ENCODE results near the gene AFDN. TPM values are rescaled to one million over a fixed set of nuclear protein-coding genes. Genes with fewer than 3 reads are reported as not detected.

The AFDN gene
- total RNA-seq, 2 experiments from 2014 or later = 29.9 to 37.7 TPM

DNA sequence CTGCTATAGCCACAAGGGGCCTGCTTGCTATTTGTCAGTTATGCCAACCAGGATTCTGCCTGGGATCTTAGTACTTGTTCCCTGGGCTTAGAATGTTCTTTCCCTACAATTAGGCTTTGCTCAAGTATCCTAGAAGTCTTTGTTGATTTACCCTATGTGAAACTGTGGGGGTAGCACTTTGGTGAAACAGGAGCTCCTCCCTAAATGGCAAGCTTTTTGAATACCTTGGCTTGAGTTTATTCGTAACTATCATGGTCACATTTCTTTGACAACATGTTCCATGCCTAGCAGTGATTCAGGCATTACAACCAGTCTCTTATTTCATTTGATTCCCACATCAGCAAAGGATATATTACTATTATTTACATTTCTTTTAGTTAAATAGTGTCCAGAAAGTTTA lies 21.2 kb downstream of the AFDN start:
- POLR2A ChIA-PET = no interaction called here
- Mint-ChIP-seq H3K36me3 (peaks cover 5% of the 10 kb centered on the region), H3K27ac (no peak overlapping the region), H3K9me3 (peaks cover under 1% of the 10 kb centered on the region), H3K4me3 (no peak overlapping the region), H3K27me3 (peaks cover 20% of the 10 kb centered on the region), H3K4me1 (peaks cover 3% of the 10 kb centered on the region)
- no peak for ATAC-seq (ENCODE audit: low read depth)
- no peak for DNase-seq

GRCh38 chr6:167848783-167849182 lies 22.1 kb downstream of the AFDN start:
- Mint-ChIP-seq H3K27me3 (peaks cover 17% of the 10 kb centered on the region), H3K27ac (no peak overlapping the region), H3K36me3 (peaks cover 5% of the 10 kb centered on the region), H3K9me3 (peaks cover 1% of the 10 kb centered on the region), H3K4me1 (peaks cover 3% of the 10 kb centered on the region), H3K4me3 (no peak overlapping the region)
- POLR2A ChIA-PET = no interaction called here
- ATAC-seq (ENCODE audit: low read depth) = no peak
- no peak for DNase-seq

DNA sequence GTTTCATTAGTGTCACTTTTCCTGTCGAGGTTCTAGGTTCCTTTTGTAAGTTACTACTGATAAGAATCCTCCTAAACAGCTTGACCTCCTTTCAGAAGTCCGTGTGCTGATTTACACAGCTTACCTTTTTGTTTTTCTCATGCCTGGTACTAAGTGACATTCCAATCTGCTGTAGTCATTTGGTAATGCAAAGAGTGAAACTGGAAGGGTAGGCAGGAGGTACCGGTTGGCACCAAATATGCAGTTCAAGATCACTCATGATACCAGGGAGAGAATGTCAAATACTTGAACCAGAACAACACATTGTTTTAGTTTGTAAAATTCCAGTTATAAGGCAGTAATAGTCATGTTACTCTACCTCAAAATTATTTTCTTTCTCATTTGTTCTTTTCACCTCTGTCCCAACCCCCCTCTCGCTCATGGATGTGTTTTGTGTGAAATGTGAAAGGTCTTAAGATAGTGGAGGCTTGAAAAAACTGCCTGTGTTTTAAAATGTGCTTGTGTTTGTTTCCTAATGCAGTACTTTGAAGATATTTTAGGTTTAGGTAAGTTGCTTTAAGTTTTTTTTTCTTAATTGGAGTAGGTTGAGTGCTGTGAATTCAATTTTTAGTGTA lies 23.2 kb downstream of the AFDN start:
- Mint-ChIP-seq H3K4me1 (peaks cover 3% of the 10 kb centered on the region), H3K27ac (no peak overlapping the region), H3K27me3 (peaks cover 20% of the 10 kb centered on the region), H3K4me3 (no peak overlapping the region), H3K36me3 (peaks cover 5% of the 10 kb centered on the region), H3K9me3 (peaks cover 1% of the 10 kb centered on the region)
- ATAC-seq (ENCODE audit: low read depth) = no peak
- POLR2A ChIA-PET = no interaction called here
- no peak for DNase-seq

GRCh38 chr6:167850782-167851181 lies 24.1 kb downstream of the AFDN start:
- Mint-ChIP-seq H3K27ac (no peak overlapping the region), H3K36me3 (peaks cover 5% of the 10 kb centered on the region), H3K9me3 (peaks cover 1% of the 10 kb centered on the region), H3K27me3 (peaks cover 18% of the 10 kb centered on the region), H3K4me3 (no peak overlapping the region), H3K4me1 (peaks cover 3% of the 10 kb centered on the region)
- DNase-seq (no peak), ATAC-seq (ENCODE audit: low read depth) (no peak)
- POLR2A ChIA-PET = no interaction called here

DNA sequence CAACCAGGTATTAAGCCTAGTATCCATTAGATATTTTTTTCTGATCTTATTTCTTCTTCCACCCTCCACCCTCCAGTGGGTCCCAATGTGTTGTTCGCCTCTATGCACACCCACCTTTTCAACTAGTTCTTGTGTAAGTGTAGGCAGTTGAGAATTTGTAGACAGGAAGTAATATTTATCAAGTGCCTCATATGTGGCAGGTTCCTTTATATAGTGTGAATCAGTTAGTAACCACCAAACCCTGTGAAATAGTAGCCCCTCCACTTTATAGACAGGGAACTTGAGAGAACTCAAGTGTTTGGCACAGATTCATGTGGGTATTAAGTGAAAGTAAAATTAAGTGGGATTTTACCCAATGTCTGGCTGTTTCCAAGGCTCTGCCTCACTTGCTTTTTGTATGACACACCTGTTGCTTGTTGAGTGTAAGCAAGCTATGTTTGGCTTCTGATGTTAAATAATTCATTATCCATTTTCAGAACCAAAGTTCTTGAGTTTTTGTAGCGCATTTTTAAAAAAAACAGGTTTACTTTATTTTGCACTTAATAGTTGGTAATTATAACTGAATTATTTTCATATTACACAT lies 24.8 kb downstream of the AFDN start:
- DNase-seq (no peak), ATAC-seq (ENCODE audit: low read depth) (no peak)
- peaks cover 3% of the 10 kb centered on the region for H3K4me1 Mint-ChIP-seq
- peaks cover 18% of the 10 kb centered on the region for H3K27me3 Mint-ChIP-seq
- POLR2A ChIA-PET = no interaction called here
- no peak overlapping the region for H3K4me3 Mint-ChIP-seq
- peaks cover 1% of the 10 kb centered on the region for H3K9me3 Mint-ChIP-seq
- no peak overlapping the region for H3K27ac Mint-ChIP-seq
- H3K36me3 Mint-ChIP-seq = peaks cover 5% of the 10 kb centered on the region

- peaks cover 13% of the 10 kb centered on the region for H3K4me1 Mint-ChIP-seq
- H3K27ac Mint-ChIP-seq = no peak overlapping the region
- no peak for DNase-seq
- peaks cover 20% of the 10 kb centered on the region for H3K27me3 Mint-ChIP-seq
- no peak overlapping the region for H3K4me3 Mint-ChIP-seq
- peaks cover 3% of the 10 kb centered on the region for H3K9me3 Mint-ChIP-seq
- ATAC-seq (ENCODE audit: low read depth) = no peak
- POLR2A ChIA-PET = no interaction called here
- peaks cover 3% of the 10 kb centered on the region for H3K36me3 Mint-ChIP-seq
Observed at GRCh38 chr6:167855825-167856425, 29.2 kb downstream of the AFDN start.

DNA sequence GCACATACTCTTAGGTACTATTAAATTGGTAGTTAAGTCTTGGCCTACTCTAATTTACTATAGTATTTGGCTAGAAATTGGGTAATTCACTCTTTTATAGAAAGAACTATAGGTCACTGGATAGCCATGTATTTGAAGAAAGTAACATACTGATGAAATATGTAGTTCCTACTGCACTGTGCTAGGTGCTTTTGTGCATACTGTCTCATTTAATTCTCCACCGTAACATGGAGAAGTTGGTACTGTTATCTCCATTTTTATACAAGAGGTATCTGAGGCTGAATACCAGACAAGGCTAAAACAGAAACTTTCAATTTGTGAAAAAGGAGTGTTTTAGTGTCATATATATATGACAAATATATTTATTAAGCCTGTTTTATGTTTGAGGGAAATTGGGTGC lies 29.8 kb downstream of the AFDN start:
- ATAC-seq (ENCODE audit: low read depth) = no peak
- no peak overlapping the region for H3K4me3 Mint-ChIP-seq

GRCh38 chr6:167856999-167857660 lies 30.4 kb downstream of the AFDN start:
- H3K27ac Mint-ChIP-seq = no peak overlapping the region
- no peak overlapping the region for H3K4me3 Mint-ChIP-seq
- no peak for DNase-seq
- POLR2A ChIA-PET = no interaction called here
- ATAC-seq (ENCODE audit: low read depth) = no peak
- H3K36me3 Mint-ChIP-seq = peaks cover 2% of the 10 kb centered on the region
- H3K9me3 Mint-ChIP-seq = peaks cover 3% of the 10 kb centered on the region
- H3K4me1 Mint-ChIP-seq = peaks cover 12% of the 10 kb centered on the region
- H3K27me3 Mint-ChIP-seq = peaks cover 24% of the 10 kb centered on the region

More for the DNA sequence above, 29.8 kb downstream of the AFDN start:
- no peak for DNase-seq
- POLR2A ChIA-PET = no interaction called here
- peaks cover 19% of the 10 kb centered on the region for H3K27me3 Mint-ChIP-seq
- peaks cover 12% of the 10 kb centered on the region for H3K4me1 Mint-ChIP-seq
- peaks cover 3% of the 10 kb centered on the region for H3K9me3 Mint-ChIP-seq
- peaks cover 2% of the 10 kb centered on the region for H3K36me3 Mint-ChIP-seq
- no peak overlapping the region for H3K27ac Mint-ChIP-seq

DNA sequence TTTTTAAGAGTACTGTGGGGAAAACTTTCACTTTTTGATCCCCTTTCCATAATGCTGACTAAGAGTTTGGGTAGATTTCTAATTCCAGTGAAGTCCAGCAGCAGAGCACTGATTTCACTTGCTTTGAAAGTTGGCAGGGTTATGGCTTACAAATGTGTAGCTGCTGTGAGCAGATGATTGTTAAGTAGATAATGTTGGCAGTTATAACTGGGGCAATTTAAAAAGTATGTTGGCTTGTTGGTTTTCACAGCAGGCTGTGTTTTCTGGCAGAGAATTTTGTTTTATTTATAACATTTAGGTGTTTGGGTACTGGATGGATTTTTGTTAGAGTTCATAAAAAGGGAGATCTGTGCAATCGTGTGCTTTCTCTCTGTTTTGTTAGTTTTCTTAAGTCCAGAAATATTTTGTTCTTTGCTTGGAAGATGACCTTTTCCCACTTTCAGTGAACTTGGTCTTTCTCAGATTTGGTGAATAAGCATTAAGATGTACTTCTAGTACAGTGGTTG lies 31.4 kb downstream of the AFDN start:
- no peak for ATAC-seq (ENCODE audit: low read depth)
- Mint-ChIP-seq H3K36me3 (no peaks in the 10 kb centered on the region), H3K4me3 (no peak overlapping the region), H3K9me3 (peaks cover 2% of the 10 kb centered on the region), H3K4me1 (peaks cover 10% of the 10 kb centered on the region), H3K27ac (no peak overlapping the region), H3K27me3 (peaks cover 24% of the 10 kb centered on the region)
- DNase-seq = no peak
- POLR2A ChIA-PET = no interaction called here

GRCh38 chr6:167858842-167859664 lies 32.3 kb downstream of the AFDN start:
- POLR2A ChIA-PET = no interaction called here
- DNase-seq = no peak
- Mint-ChIP-seq H3K27ac (no peak overlapping the region), H3K9me3 (peaks cover 2% of the 10 kb centered on the region), H3K4me1 (peaks cover 10% of the 10 kb centered on the region), H3K27me3 (peaks cover 24% of the 10 kb centered on the region), H3K36me3 (no peaks in the 10 kb centered on the region), H3K4me3 (no peak overlapping the region)
- no peak for ATAC-seq (ENCODE audit: low read depth)

DNA sequence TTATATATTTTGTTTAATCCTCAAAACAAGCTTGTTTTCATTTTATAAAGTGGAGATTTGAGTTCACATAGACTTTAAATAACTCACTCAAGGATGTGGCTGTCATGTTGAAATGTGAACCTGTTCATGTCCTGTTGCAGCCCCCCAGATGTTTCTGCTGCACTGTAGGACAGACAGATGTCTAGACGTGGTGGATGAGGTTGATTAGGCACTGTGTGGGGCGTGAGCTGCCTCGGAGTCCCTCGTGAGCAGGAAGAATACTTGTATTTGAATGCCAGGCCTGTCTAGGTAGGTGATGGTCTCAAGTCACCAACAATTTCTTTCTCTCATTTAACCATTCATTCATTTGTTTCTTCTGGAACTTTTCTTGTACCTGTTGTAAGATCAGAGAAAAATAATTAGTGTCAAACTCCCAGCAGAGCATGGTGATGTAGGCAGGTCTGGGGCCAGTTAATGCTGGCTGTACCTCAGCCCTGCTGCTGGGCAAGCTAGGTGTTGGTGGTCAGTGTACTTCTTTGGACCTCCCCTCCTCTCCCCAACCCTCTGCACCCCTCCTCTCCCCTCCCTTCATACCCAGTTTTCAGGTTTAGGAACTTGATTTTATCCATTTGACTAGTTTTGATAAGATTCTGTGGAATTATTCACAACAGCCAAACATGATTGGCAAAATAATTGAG lies 34.0 kb downstream of the AFDN start:
- ATAC-seq (ENCODE audit: low read depth) (no peak), DNase-seq (no peak)
- POLR2A ChIA-PET = no interaction called here
- Mint-ChIP-seq H3K4me1 (peaks cover 10% of the 10 kb centered on the region), H3K27ac (no peak overlapping the region), H3K4me3 (no peak overlapping the region), H3K9me3 (peaks cover 2% of the 10 kb centered on the region), H3K27me3 (peaks cover 19% of the 10 kb centered on the region), H3K36me3 (no peaks in the 10 kb centered on the region)

DNA sequence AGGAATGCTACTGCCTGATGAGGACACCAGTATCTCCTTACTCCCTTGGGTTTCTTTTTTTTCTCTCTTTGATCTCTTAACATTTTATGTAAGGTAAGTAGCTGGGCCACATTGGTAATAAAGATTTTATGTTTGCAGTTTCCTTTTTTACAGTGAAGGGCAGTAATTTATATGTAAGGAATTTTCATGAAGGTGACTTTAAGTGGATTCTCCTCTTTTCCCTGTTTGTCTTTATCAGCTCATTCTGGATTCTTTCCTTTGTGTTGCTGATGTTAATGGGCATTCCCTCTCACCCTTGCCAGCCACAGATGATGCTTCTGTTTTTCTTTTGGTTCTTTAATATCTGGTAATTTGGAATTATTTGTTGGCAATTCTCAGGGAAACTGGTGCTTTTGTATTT lies 34.7 kb downstream of the AFDN start:
- peaks cover 19% of the 10 kb centered on the region for H3K27me3 Mint-ChIP-seq
- POLR2A ChIA-PET = no interaction called here
- ATAC-seq (ENCODE audit: low read depth) = no peak
- peaks cover 10% of the 10 kb centered on the region for H3K4me1 Mint-ChIP-seq
- H3K9me3 Mint-ChIP-seq = peaks cover 2% of the 10 kb centered on the region
- no peak for DNase-seq
- no peak overlapping the region for H3K27ac Mint-ChIP-seq
- no peak overlapping the region for H3K4me3 Mint-ChIP-seq
- peaks cover 2% of the 10 kb centered on the region for H3K36me3 Mint-ChIP-seq

- no peak overlapping the region for H3K4me3 Mint-ChIP-seq
- no peak overlapping the region for H3K27ac Mint-ChIP-seq
- no peak for DNase-seq
- no peaks in the 10 kb centered on the region for H3K9me3 Mint-ChIP-seq
- POLR2A ChIA-PET = no interaction called here
- peaks cover 11% of the 10 kb centered on the region for H3K27me3 Mint-ChIP-seq
- H3K4me1 Mint-ChIP-seq = no peaks in the 10 kb centered on the region
- H3K36me3 Mint-ChIP-seq = peaks cover 7% of the 10 kb centered on the region
- ATAC-seq (ENCODE audit: low read depth) = no peak
Observed at GRCh38 chr6:167863897-167864296, 37.2 kb downstream of the AFDN start.
